Subcutaneous adipose tissue (tissue), 4 donors: Measurements from ENCODE around the gene PRRT4. TPM values are rescaled to one million over a fixed set of nuclear protein-coding genes. Genes with fewer than 3 reads are reported as not detected.

Experiments used
- CTCF ChIP-seq: fragments of 450-650 bp; IDR thresholded peaks from one replicate; pipeline ENCODE4 v1.5.1; 2016; ENCODE audit warnings: low read depth, mild to moderate bottlenecking, control low read depth, antibody characterized with exemption, moderate library complexity
- small RNA-seq: library from RNA; depleted of rRNA; stranded (forward); fragments of <200 nt; gene quantifications from one replicate; pipeline ENCODE3, GENCODE V24; 2016
- total RNA-seq, 4 donors: library from RNA; depleted of rRNA; stranded (reverse); fragments of >200 nt; gene quantifications; one replicate each; pipeline ENCODE4 v1.1.0, GENCODE V29; 2016

The PRRT4 gene
- total RNA-seq, 4 donors from 2014 or later: 0.65 to 24.7 (median 2.9) TPM

- no peak for TF ChIP-seq CTCF
These were observed 58.4 kb downstream of the PRRT4 start for GRCh38 chr7:128303133-128303532.

DNA sequence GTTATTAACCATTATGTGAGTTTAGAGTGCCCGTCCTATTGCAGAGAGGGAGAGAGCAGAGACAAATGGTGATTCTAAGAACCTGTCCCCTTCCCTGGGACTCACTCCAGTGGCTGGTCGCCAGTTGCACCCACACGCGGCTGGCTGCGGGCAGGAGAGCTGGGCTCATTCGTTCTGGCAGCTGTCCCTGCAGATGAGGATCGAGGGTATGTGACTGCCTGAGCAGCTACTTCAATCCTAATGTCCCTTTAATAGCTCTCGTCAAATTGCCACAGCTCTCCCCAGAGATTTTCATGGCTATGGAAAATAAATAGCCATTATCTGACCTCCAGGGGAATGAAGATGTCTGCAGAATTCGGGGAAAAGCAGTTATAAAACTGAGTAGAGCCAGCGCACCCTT lies 59.4 kb downstream of the PRRT4 start:
- TF ChIP-seq CTCF: no peak

Small RNAs within 50 kb of the gene (small RNA-seq; reads per million reads assigned to genes)
- not detected for gene RNU7-27P

Other genes with a start within 250 kb of the PRRT4 start
- gene LEP, start 120.4 kb downstream of the PRRT4 start, total RNA-seq: 1,000 to 10,000 TPM in 1 of 4 donors, 100 to 1,000 TPM in 3; 206 to 1,039 (median 584) TPM
- 10 to 100 TPM; 27.5 to 70.8 (median 44.6) TPM for gene RBM28, start 17.8 kb downstream of the PRRT4 start, total RNA-seq
- gene IMPDH1, start 48.3 kb upstream of the PRRT4 start, total RNA-seq: 10 to 100 TPM; 67.6 to 94.2 (median 71.7) TPM
- 100 to 1,000 TPM in 1 of 4 donors, 10 to 100 TPM in 3; 20.7 to 116 (median 74.1) TPM for gene HILPDA, start 94.2 kb upstream of the PRRT4 start, total RNA-seq
- 10 to 100 TPM; 19.8 to 26.2 (median 22.0) TPM for gene METTL2B, start 115.1 kb upstream of the PRRT4 start, total RNA-seq